ENCODE measurements around the gene CEACAM6.
"Not testable (repeated sequence)": the region's sequence is repeated elsewhere in the genome, so short reads cannot be mapped to it uniquely, and the experiment has no call there.

CEACAM6 gene

DNA sequence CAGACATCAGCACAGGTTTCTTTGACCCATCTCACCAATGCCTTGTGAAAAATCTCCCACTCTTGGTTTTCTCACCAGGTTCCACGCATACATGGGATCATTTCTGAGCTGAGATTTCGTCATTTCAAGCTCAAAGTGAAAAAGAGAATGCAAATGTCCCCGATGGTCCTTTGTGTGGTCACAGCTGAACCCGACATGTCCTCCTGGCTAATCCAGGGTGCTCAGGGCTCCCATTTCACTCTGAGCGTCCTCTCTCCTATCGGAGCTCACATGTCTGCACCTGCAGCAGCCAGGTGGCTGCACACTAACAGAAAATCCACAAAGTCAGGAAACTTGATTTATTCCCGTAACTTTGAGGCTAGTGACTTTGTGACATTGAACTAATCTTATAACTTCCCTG lies 31.7 kb downstream of the CEACAM6 start:
- DNase-seq (ENCODE audit: low read depth), result no peak
- TF ChIP-seq CTCF (conservative IDR thresholded peaks at IDR 0.05; ENCODE audit: low read length), result no peak
- no peak overlapping the region for H3K4me3 ChIP-seq (ENCODE audit: low read length)

DNA sequence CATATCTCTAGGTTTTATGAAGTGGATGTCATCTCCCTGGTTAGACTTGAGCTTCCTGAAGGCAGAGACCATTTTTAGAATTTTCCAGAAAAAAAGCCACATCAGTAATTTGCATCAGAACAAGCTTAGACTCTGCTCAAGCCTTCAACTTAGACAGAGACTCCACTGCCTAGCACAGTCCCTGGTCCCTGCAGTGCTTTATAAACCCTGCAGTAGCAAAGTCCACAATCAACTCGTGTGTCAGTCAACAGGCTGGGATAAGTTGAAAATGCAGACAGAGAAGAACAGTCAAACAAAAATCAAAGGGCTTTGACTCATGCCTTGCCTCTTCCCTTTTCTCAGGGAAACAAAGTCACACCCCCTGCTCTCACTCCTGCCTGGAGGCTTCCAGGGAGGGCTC lies 33.2 kb downstream of the CEACAM6 start:
- H3K4me3 ChIP-seq (ENCODE audit: low read length); DNase-seq (ENCODE audit: low read depth): not testable (repeated sequence)

DNA sequence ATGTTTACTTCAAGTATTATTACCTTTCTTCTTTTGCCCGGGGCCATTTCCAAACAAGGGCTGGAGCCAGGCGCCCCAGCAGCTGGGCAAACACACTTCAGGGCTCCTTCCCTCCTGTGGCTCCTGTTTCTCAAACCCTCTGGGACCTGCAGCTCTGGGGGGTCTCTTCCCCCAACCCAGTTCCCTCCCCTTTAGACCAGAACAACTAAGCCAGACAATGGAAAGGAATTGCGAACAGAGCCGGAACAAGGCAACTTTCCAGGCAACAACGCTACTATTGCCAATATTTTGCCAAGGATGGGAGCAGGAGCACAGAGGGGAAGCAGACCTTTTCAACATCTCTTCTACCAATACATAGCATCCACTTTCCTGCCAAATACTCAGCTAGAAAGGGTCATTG lies 33.7 kb downstream of the CEACAM6 start:
- not testable (repeated sequence) for H3K4me3 ChIP-seq (ENCODE audit: low read length); DNase-seq (ENCODE audit: low read depth)

DNA sequence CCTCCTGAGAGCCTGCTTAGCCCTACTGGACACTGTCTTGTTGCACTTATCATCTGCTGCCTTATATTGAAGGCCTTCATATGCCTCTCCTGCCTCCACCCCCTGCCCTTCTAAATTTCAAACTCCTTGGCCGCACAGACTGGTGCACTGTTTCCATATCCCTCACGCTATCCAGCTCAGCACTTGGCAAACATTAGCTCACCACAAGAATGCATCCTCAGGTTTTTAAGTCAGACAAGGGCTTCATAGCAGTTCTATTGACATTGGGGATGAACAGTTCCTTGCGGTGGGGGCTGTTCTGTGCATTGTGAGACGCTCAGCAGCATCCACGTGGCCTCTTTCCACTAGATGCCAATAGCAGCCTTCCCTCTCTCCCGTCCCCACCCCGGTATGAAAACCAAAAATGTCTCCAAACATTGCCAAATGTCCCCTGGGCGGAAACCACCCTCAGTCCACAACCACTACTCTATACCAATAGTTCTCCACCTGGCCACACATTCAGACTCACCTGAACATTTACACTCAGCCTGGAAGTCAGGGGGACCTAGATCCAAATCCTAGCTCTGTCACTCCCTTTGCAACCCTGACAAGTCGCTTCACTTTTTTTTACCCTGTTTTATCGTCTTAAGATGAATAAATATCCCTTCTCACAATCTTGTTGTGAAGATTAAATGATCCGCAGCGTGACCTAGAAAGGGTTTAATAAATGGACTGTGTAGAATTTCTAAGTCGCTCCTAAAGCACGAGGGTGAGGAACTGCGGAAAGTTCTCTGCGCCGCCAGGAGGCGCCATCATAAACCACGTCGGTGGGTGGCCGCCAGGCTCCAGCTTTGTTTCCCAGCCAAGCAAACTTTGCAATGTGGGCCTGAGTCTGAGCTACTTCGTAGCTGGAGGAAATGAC lies 37.4 kb downstream of the CEACAM6 start:
- peak; percentile 59 for DNase-seq (ENCODE audit: low read depth)
- H3K4me3 ChIP-seq (ENCODE audit: low read length), result no peak overlapping the region
- peak; percentile 58 for TF ChIP-seq CTCF (conservative IDR thresholded peaks at IDR 0.05; ENCODE audit: low read length)

GRCh38 chr19:41793414-41793727 lies 38.0 kb downstream of the CEACAM6 start:
- no peak for DNase-seq (ENCODE audit: low read depth)
- no peak for TF ChIP-seq CTCF (conservative IDR thresholded peaks at IDR 0.05; ENCODE audit: low read length)
- H3K4me3 ChIP-seq (ENCODE audit: low read length), result no peak overlapping the region

DNA sequence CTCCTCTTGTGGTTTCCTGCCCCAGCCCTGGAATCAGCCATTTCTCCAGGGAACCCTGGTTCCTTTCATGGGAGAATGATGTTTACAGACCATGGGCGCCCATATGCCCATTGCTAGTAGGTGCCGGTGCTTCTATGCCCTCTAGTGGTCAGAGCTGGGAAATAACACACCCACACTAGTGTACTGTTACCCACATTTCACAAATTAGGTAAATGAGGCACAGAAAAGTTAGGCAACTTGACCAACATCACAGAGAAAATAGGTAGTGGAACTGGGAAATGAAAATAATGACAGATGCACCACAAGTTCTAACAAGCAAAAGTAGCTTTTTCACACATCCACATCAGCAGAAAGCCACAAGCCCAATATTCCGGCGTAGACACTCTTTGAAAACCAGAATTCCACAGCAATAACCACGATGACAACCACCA lies 39.7 kb downstream of the CEACAM6 start:
- H3K4me3 ChIP-seq (ENCODE audit: low read length), result no peak overlapping the region
- DNase-seq (ENCODE audit: low read depth), result peak; percentile 28
- peak; percentile 74 for TF ChIP-seq CTCF (conservative IDR thresholded peaks at IDR 0.05; ENCODE audit: low read length)

DNA sequence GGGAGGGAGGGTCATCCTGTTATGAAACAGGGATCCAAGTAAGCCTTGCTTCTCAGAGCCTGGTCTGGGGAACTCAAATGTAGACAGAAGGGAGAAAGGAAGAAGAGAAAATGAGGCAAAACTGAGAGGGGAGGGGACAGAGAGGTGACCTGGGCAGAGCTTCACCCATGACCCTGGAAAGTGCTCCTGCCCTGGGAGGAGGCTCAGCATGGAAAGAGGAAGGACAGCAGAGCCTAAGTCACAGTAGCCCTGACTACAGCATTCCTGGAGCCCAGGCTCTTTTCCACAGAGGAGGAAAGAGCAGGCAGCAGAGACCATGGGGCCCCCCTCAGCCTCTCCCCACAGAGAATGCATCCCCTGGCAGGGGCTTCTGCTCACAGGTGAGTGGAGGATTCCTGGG lies 41.0 kb downstream of the CEACAM6 start, which contains the start of gene CEACAM3:
Gene CEACAM3 (plus strand): TSS at position 226 of the 400 bp plus-strand sequence. CDS start 91 bp downstream, at position 317.
- DNase-seq (ENCODE audit: low read depth), result no peak
- H3K4me3 ChIP-seq (ENCODE audit: low read length), result no peak within 1 kb of the TSS
- no peak for TF ChIP-seq CTCF (conservative IDR thresholded peaks at IDR 0.05; ENCODE audit: low read length)

DNA sequence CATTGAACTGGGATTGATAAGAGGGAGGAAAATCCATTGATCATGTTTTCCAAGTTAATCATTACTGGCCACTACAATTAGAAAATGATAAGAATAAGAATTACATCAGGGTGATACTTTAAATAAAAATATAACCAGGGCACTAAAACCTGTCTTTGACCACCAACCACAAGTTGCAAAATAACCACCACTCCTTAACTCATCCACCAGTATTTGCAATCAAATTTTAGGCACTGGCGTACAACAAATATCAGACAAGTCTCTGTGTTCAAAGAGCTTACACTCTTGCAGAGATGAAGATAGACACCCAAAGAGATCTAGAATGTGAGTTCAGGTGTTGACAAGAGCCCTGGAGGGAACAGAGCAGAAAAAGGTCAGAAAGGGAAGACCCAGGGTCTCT lies 41.6 kb downstream of the CEACAM6 start:
- no peak for DNase-seq (ENCODE audit: low read depth)
- TF ChIP-seq CTCF (conservative IDR thresholded peaks at IDR 0.05; ENCODE audit: low read length), result no peak
- no peak overlapping the region for H3K4me3 ChIP-seq (ENCODE audit: low read length)
